IMR-90 (cell line): ENCODE measurements around the gene CHD2.

Experiments
- RAD21 ChIP-seq: IDR thresholded peaks from 2 replicates; pipeline ENCODE4 v1.6.1; 2012; ENCODE audit warnings: low read length, improper control_type of control experiment
- RCOR1 ChIP-seq: IDR thresholded peaks from 2 replicates; pipeline ENCODE4 v1.6.1; 2012; ENCODE audit warnings: mild to moderate bottlenecking, low read length, improper control_type of control experiment; ENCODE audit not compliant: insufficient replicate concordance

GRCh38 chr15:92900731-92901071 lies 577 bp downstream of the CHD2 start:
- TF ChIP-seq RAD21 (no peak), RCOR1 (no peak)
